Fibroblast of mammary gland (primary cell): ENCODE data around the gene ASF1A.
A peak's percentile ranks its signal among the peaks of the same experiment; 100 is the strongest.

ENCODE experiments used
- DNase-seq: peaks from one replicate; pipeline ENCODE4 v3.0.0-alpha.2; 2010; ENCODE audit warnings: low read depth
- H3K4me3 ChIP-seq: 2 replicates; pipeline ENCODE4 v1.5.1; 2011; ENCODE audit warnings: low read depth, mild to moderate bottlenecking, low read length, moderate library complexity; ENCODE audit not compliant: control insufficient read depth
- CTCF ChIP-seq: conservative IDR thresholded peaks from 2 replicates; pipeline ENCODE4 v1.5.1; 2011; ENCODE audit warnings: low read depth, low read length, inconsistent platforms; ENCODE audit not compliant: control insufficient read depth, insufficient read depth

ASF1A gene

GRCh38 chr6:118897386-118897785 lies 3.4 kb downstream of the ASF1A start:
- DNase-seq = no peak
- no peak for TF ChIP-seq CTCF
- no peak overlapping the region for H3K4me3 ChIP-seq

- DNase-seq = no peak
- no peak for TF ChIP-seq CTCF
- no peak overlapping the region for H3K4me3 ChIP-seq
Measured at GRCh38 chr6:118899948-118900347, 6.0 kb downstream of the ASF1A start.

- TF ChIP-seq CTCF = no peak
- DNase-seq = peak; percentile 41
Measured at GRCh38 chr6:118902726-118903125, 8.8 kb downstream of the ASF1A start.

GRCh38 chr6:118903138-118903537 lies 9.2 kb downstream of the ASF1A start:
- no peak for TF ChIP-seq CTCF
- no peak overlapping the region for H3K4me3 ChIP-seq
- no peak for DNase-seq

More at GRCh38 chr6:118902726-118903125, 8.8 kb downstream of the ASF1A start:
- H3K4me3 ChIP-seq = no peak overlapping the region

GRCh38 chr6:118903691-118904090 lies 9.7 kb downstream of the ASF1A start:
- TF ChIP-seq CTCF = no peak
- no peak for DNase-seq
- H3K4me3 ChIP-seq = no peak overlapping the region

- H3K4me3 ChIP-seq = no peak overlapping the region
- no peak for TF ChIP-seq CTCF
- DNase-seq = no peak
Measured at GRCh38 chr6:118905084-118905483, 11.1 kb downstream of the ASF1A start.

GRCh38 chr6:118905851-118906250 lies 11.9 kb downstream of the ASF1A start:
- DNase-seq = no peak
- no peak for TF ChIP-seq CTCF
- H3K4me3 ChIP-seq = no peak overlapping the region
